AG09309 (cell line): ENCODE measurements around the gene HIF3A.
"Not testable (repeated sequence)": the region's sequence is repeated elsewhere in the genome, so short reads cannot be mapped to it uniquely, and the experiment has no call there.

Experiments
- DNase-seq: peaks from one replicate; pipeline ENCODE4 v3.0.0-alpha.2; 2010; ENCODE audit warnings: low read depth
- H3K4me3 ChIP-seq: 2 replicates; pipeline ENCODE4 v1.5.1; 2011; ENCODE audit warnings: mild to moderate bottlenecking, low read depth, low read length, moderate library complexity; ENCODE audit not compliant: control insufficient read depth
- CTCF ChIP-seq: IDR thresholded peaks from 2 replicates; pipeline ENCODE4 v1.5.1; 2011; ENCODE audit warnings: mild to moderate bottlenecking, low read depth, low read length, inconsistent platforms; ENCODE audit not compliant: insufficient read depth, control insufficient read depth; ENCODE audit errors: missing control alignments

The HIF3A gene

GRCh38 chr19:46303322-46303690, 6.5 kb downstream of the HIF3A start:
- no peak for DNase-seq
- no peak overlapping the region for H3K4me3 ChIP-seq
- no peak for TF ChIP-seq CTCF

- TF ChIP-seq CTCF = no peak
- no peak overlapping the region for H3K4me3 ChIP-seq
- no peak for DNase-seq
Measured at GRCh38 chr19:46303691-46304397, 7.0 kb downstream of the HIF3A start.

- no peak overlapping the region for H3K4me3 ChIP-seq
- DNase-seq = no peak
- TF ChIP-seq CTCF = no peak
Measured at GRCh38 chr19:46306501-46306900, 9.7 kb downstream of the HIF3A start.

- no peak overlapping the region for H3K4me3 ChIP-seq
- no peak for TF ChIP-seq CTCF
Measured at GRCh38 chr19:46308510-46308909, 11.7 kb downstream of the HIF3A start.

GRCh38 chr19:46309056-46309455, 12.2 kb downstream of the HIF3A start:
- DNase-seq = no peak
- no peak overlapping the region for H3K4me3 ChIP-seq
- no peak for TF ChIP-seq CTCF

More at GRCh38 chr19:46308510-46308909, 11.7 kb downstream of the HIF3A start:
- no peak for DNase-seq

- TF ChIP-seq CTCF = no peak
- DNase-seq = no peak
- no peak overlapping the region for H3K4me3 ChIP-seq
Measured at GRCh38 chr19:46311444-46311843, 14.6 kb downstream of the HIF3A start.

GRCh38 chr19:46313540-46314469, 17.0 kb downstream of the HIF3A start:
- not testable (repeated sequence) for H3K4me3 ChIP-seq, DNase-seq
